Liver (tissue), 9 donors: Measurements from ENCODE around the gene ZNRD2. TPM values are rescaled to one million over a fixed set of nuclear protein-coding genes. Genes with fewer than 3 reads are reported as not detected.

Experiments
- DNase-seq: peaks from one replicate; pipeline ENCODE4 v3.0.0-alpha.2; 2017; ENCODE audit warnings: low spot score
- H3K27ac ChIP-seq, 2 donors: one replicate each; pipeline ENCODE4 v1.7.0; 2013; ENCODE audit warnings: inconsistent platforms in 2 of 2, low read length in 2 of 2, control low read depth in 1 of 2, low read depth in 1 of 2, mild to moderate bottlenecking in 1 of 2
- H3K27me3 ChIP-seq, 4 donors: one replicate each; pipeline versions ENCODE4 v1.6.1 to v1.7.0; 2013; ENCODE audit warnings: low read length in 3 of 4, inconsistent platforms in 1 of 4, mild to moderate bottlenecking in 1 of 4, moderate library complexity in 1 of 4; ENCODE audit not compliant: control insufficient read depth in 4 of 4, insufficient read depth in 4 of 4
- H3K36me3 ChIP-seq, 4 donors: one replicate each; pipeline versions ENCODE4 v1.6.1 to v1.7.0; 2013; ENCODE audit warnings: low read length in 3 of 4, mild to moderate bottlenecking in 3 of 4, low read depth in 1 of 4, moderate library complexity in 1 of 4; ENCODE audit not compliant: control insufficient read depth in 4 of 4, insufficient read depth in 3 of 4
- H3K4me1 ChIP-seq, 4 donors: one replicate each; pipeline versions ENCODE4 v1.6.1 to v1.7.0; 2013; ENCODE audit warnings: low read length in 3 of 4, mild to moderate bottlenecking in 3 of 4, moderate library complexity in 1 of 4; ENCODE audit not compliant: control insufficient read depth in 4 of 4, insufficient read depth in 4 of 4
- H3K4me3 ChIP-seq, 3 donors: one replicate each; pipeline versions ENCODE4 v1.6.1 to v1.7.0; 2013; ENCODE audit warnings: low read length in 3 of 3, control low read depth in 1 of 3, low read depth in 1 of 3, mild to moderate bottlenecking in 1 of 3
- H3K9ac ChIP-seq, 2 donors: one replicate each; pipeline ENCODE4 v1.7.0; 2013; ENCODE audit warnings: low read length in 2 of 2, mild to moderate bottlenecking in 2 of 2, moderate library complexity in 2 of 2, control low read depth in 1 of 2, low read depth in 1 of 2
- H3K9me3 ChIP-seq, 4 donors: one replicate each; pipeline versions ENCODE4 v1.6.1 to v1.7.0; 2013; ENCODE audit warnings: low read length in 3 of 4; ENCODE audit not compliant: control insufficient read depth in 4 of 4
- EGR1 ChIP-seq, 2 donors: IDR thresholded peaks; 2 replicates each; pipeline ENCODE4 v1.6.1; 2016 to 2018; ENCODE audit warnings: antibody characterized with exemption in 2 of 2, low read depth in 2 of 2
- GABPA ChIP-seq, 2 donors: IDR thresholded peaks in 1 of 2; conservative IDR thresholded peaks in 1 of 2; 2 replicates each; pipeline ENCODE4 v1.6.1; 2016; ENCODE audit warnings: antibody characterized with exemption in 2 of 2, mild to moderate bottlenecking in 1 of 2, moderate library complexity in 1 of 2
- HNF4A ChIP-seq, 2 donors: conservative IDR thresholded peaks; 2 replicates each; pipeline ENCODE4 v1.6.1; 2016; ENCODE audit warnings: antibody characterized with exemption in 2 of 2, mild to moderate bottlenecking in 2 of 2
- HNF4G ChIP-seq: IDR thresholded peaks from 2 replicates; pipeline ENCODE4 v1.6.1; 2016; ENCODE audit warnings: antibody characterized with exemption
- JUND ChIP-seq, 2 donors: IDR thresholded peaks; 2 replicates each; pipeline ENCODE4 v1.6.1; 2016; ENCODE audit warnings: antibody characterized with exemption in 2 of 2
- NR2F2 ChIP-seq: IDR thresholded peaks from 2 replicates; pipeline ENCODE4 v1.6.1; 2016; ENCODE audit warnings: antibody characterized with exemption
- RAD21 ChIP-seq, 2 donors: IDR thresholded peaks; 2 replicates each; pipeline ENCODE4 v1.6.1; 2016; ENCODE audit warnings: antibody characterized with exemption in 2 of 2, mild to moderate bottlenecking in 2 of 2
- RXRA ChIP-seq, 2 donors: IDR thresholded peaks; 2 replicates each; pipeline ENCODE4 v1.6.1; 2017 to 2018; ENCODE audit warnings: antibody characterized with exemption in 2 of 2, mild to moderate bottlenecking in 1 of 2
- SP1 ChIP-seq: IDR thresholded peaks from 2 replicates; pipeline ENCODE4 v1.6.1; 2018; ENCODE audit warnings: antibody characterized with exemption, mild to moderate bottlenecking
- TAF1 ChIP-seq: conservative IDR thresholded peaks from 2 replicates; pipeline ENCODE4 v1.6.1; 2016; ENCODE audit warnings: antibody characterized with exemption, mild to moderate bottlenecking
- YY1 ChIP-seq: IDR thresholded peaks from 2 replicates; pipeline ENCODE4 v1.6.1; 2016; ENCODE audit warnings: antibody characterized with exemption, mild to moderate bottlenecking
- WGBS: extraction: QIAGEN DNeasy Blood & Tissue Kit; methylation state at CpG from one replicate; pipeline ENCODE4 v1.1.7; 2013; 5-methylcytosine and 5-hydroxymethylcytosine counted together
- polyA plus RNA-seq, 2 donors: library from polyadenylated mRNA; stranded (reverse) in 1 of 2; unstranded in 1 of 2; fragments of 200-250 nt in 1 of 2; fragments of >200 nt in 1 of 2; fragmentation: Nextera tagmentation in 1 of 2; extraction: Ambion mirVana in 1 of 2; gene quantifications; one replicate each; pipeline versions ENCODE4 v1.2.1 to v1.2.3, GENCODE V29; 2013 to 2015
- total RNA-seq, 2 donors: library from RNA; depleted of rRNA; stranded (reverse); fragments of >200 nt; gene quantifications; one replicate each; pipeline ENCODE4 v1.2.3, GENCODE V29; 2014
- TF ChIP-seq, protein P1 (sequence below): IDR thresholded peaks from 2 replicates; pipeline ENCODE4 v1.6.1; 2016; ENCODE audit warnings: antibody characterized with exemption, mild to moderate bottlenecking
- TF ChIP-seq, protein P2 (sequence below): IDR thresholded peaks from 2 replicates; pipeline ENCODE4 v1.6.1; 2016; ENCODE audit warnings: antibody characterized with exemption
- donor health status: healthy.
- donor health status: healthy.
- donor health status: healthy.
- donor health status: healthy.
- donor health status: healthy.

The ZNRD2 gene
- total and polyA plus RNA-seq, 4 donors: 18.2 to 39.5 (median 28.0) TPM

DNA sequence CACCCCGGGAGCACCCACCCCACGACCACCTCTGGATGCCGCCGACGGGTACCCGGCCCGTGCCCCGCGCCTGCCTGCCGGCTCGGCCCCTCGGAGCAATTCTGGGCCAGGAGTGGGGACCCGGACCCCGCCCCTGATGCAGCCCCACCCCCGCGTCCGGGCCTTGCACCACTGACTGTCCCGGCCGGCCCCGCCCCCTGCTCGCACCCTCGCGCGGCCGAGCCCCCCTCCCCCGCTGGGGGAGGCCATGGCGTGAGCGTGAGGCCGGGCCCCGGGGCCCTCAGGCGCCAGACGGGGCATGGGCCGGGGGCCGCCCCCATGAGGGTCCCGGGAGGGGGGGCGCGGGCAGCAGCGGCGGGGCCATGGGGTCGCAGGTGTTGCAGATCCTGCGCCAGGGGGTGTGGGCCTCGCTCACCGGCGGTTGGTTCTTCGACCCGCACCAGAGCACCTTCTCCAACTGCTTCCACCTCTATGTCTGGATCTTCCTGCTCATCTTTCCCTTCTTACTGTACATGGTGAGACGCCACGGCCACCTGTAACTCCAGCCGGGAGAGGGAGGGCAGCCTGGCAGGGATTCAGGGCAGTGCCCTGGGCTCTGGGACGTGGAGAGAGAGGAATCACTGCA is 45.8 kb downstream of the ZNRD2 start:
- DNase-seq: no peak
- Histone ChIP-seq H3K27me3 (no peaks in the 10 kb centered on the region), H3K36me3 (peaks cover 8 to 26% (median 15%) of the 10 kb centered on the region in 4 donors), H3K4me1 (peaks cover 15 to 43% (median 34%) of the 10 kb centered on the region in 4 donors), H3K9ac (peak overlapping the region; percentile 35 to 56), H3K27ac (peak overlapping the region; percentile 33 to 83), H3K9me3 (no peaks in the 10 kb centered on the region), H3K4me3 (peak overlapping the region; percentile 59 to 92 (median 85))
- 1% methylated on average over 50 of the region's 50 CpGs for WGBS
- no peak for TF ChIP-seq YY1
- TF ChIP-seq JUND (IDR thresholded peaks at IDR 0.05): no peak
- no peak for TF ChIP-seq NR2F2
- TF ChIP-seq RXRA (IDR thresholded peaks at IDR 0.05): no peak
- TF ChIP-seq HNF4G: no peak
- TF ChIP-seq GABPA (IDR thresholded peaks at IDR 0.05 in 1 of 2, conservative IDR thresholded peaks at IDR 0.05 in 1 of 2): no peak
- TF ChIP-seq, protein P1, sequence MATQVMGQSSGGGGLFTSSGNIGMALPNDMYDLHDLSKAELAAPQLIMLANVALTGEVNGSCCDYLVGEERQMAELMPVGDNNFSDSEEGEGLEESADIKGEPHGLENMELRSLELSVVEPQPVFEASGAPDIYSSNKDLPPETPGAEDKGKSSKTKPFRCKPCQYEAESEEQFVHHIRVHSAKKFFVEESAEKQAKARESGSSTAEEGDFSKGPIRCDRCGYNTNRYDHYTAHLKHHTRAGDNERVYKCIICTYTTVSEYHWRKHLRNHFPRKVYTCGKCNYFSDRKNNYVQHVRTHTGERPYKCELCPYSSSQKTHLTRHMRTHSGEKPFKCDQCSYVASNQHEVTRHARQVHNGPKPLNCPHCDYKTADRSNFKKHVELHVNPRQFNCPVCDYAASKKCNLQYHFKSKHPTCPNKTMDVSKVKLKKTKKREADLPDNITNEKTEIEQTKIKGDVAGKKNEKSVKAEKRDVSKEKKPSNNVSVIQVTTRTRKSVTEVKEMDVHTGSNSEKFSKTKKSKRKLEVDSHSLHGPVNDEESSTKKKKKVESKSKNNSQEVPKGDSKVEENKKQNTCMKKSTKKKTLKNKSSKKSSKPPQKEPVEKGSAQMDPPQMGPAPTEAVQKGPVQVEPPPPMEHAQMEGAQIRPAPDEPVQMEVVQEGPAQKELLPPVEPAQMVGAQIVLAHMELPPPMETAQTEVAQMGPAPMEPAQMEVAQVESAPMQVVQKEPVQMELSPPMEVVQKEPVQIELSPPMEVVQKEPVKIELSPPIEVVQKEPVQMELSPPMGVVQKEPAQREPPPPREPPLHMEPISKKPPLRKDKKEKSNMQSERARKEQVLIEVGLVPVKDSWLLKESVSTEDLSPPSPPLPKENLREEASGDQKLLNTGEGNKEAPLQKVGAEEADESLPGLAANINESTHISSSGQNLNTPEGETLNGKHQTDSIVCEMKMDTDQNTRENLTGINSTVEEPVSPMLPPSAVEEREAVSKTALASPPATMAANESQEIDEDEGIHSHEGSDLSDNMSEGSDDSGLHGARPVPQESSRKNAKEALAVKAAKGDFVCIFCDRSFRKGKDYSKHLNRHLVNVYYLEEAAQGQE: no peak
- TF ChIP-seq EGR1 (IDR thresholded peaks at IDR 0.05; ENCODE audit: low read depth in 2 of 2): no peak
- no peak for TF ChIP-seq TAF1
- no peak for TF ChIP-seq SP1
- TF ChIP-seq HNF4A (conservative IDR thresholded peaks at IDR 0.05): no peak
- TF ChIP-seq, protein P2, sequence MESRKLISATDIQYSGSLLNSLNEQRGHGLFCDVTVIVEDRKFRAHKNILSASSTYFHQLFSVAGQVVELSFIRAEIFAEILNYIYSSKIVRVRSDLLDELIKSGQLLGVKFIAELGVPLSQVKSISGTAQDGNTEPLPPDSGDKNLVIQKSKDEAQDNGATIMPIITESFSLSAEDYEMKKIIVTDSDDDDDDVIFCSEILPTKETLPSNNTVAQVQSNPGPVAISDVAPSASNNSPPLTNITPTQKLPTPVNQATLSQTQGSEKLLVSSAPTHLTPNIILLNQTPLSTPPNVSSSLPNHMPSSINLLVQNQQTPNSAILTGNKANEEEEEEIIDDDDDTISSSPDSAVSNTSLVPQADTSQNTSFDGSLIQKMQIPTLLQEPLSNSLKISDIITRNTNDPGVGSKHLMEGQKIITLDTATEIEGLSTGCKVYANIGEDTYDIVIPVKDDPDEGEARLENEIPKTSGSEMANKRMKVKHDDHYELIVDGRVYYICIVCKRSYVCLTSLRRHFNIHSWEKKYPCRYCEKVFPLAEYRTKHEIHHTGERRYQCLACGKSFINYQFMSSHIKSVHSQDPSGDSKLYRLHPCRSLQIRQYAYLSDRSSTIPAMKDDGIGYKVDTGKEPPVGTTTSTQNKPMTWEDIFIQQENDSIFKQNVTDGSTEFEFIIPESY: no peak

DNA sequence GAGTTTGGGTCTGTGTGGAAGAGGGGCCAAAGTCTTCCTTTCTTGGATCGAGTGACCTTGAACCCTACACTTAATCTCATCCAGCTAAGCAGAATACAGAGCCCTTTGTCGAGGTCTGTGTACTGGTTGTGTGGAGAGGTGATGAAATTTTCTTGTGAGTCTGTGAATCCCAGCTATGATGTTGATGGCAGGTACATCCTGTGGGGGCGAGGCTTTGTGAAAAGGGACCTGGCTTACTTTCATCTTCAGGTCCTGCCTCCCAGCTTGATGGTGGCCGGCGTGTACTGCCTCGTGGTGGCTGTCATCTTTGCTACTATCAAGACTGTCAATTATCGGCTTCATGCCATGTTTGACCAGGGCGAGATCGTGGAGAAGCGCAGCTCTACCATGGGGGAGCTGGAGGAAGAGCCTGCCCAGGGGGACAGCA is 46.3 kb downstream of the ZNRD2 start:
- Histone ChIP-seq H3K4me1 (peaks cover 12 to 38% (median 29%) of the 10 kb centered on the region in 4 donors), H3K9me3 (no peaks in the 10 kb centered on the region), H3K36me3 (peaks cover 8 to 26% (median 15%) of the 10 kb centered on the region in 4 donors), H3K4me3 (peak overlapping the region; percentile 45 to 92 (median 59)), H3K27ac (peak overlapping the region; percentile 8 to 83), H3K27me3 (no peaks in the 10 kb centered on the region), H3K9ac (peak overlapping the region; percentile 35 to 56)
- DNase-seq: no peak
- TF ChIP-seq RAD21 (IDR thresholded peaks at IDR 0.05) (no peak), HNF4A (conservative IDR thresholded peaks at IDR 0.05) (peak; percentile 4 to 52)
- 57% methylated on average over 10 of the region's 10 CpGs for WGBS
